DOHH2 (cell line): Measurements from ENCODE around the gene ASB1.
A peak's percentile ranks its signal among the peaks of the same experiment; 100 is the strongest.

Source experiments
- H3F3A ChIP-seq: fragments of 200-600 bp; sonication (generic), shearing (Covaris generic); 2 replicates; pipeline ENCODE4 v1.6.0; 2016; ENCODE audit warnings: antibody characterized with exemption, mild to moderate bottlenecking; ENCODE audit not compliant: control insufficient read depth, insufficient read depth
- H3K27ac ChIP-seq: fragments of 200-600 bp; sonication (generic); 2 replicates; pipeline ENCODE4 v1.5.1; 2014; ENCODE audit warnings: low read depth, mild to moderate bottlenecking, low read length, moderate library complexity
- H3K27me3 ChIP-seq: fragments of 200-600 bp; sonication (generic); 2 replicates; pipeline ENCODE4 v1.6.1; 2014; ENCODE audit warnings: mild to moderate bottlenecking, low read length, mixed read lengths; ENCODE audit not compliant: control insufficient read depth
- H3K36me3 ChIP-seq: fragments of 200-600 bp; sonication (generic); 2 replicates; pipeline ENCODE4 v1.6.1; 2014; ENCODE audit warnings: mild to moderate bottlenecking, low read length, moderate library complexity, mixed read lengths; ENCODE audit not compliant: control insufficient read depth
- H3K4me1 ChIP-seq: fragments of 200-600 bp; sonication (generic); 2 replicates; pipeline ENCODE4 v1.6.1; 2014; ENCODE audit warnings: mild to moderate bottlenecking, low read length, mixed read lengths; ENCODE audit not compliant: control insufficient read depth
- H3K4me2 ChIP-seq: fragments of 200-600 bp; sonication (generic); 2 replicates; pipeline ENCODE4 v1.6.0; 2014; ENCODE audit warnings: mild to moderate bottlenecking, low read length, moderate library complexity
- H3K4me3 ChIP-seq: fragments of 200-600 bp; sonication (generic); 2 replicates; pipeline ENCODE4 v1.5.1; 2014; ENCODE audit warnings: mild to moderate bottlenecking, low read length, mixed read lengths
- H3K79me2 ChIP-seq: fragments of 200-600 bp; sonication (generic); 2 replicates; pipeline ENCODE4 v1.6.1; 2014; ENCODE audit warnings: mild to moderate bottlenecking, low read length, mixed read lengths; ENCODE audit not compliant: control insufficient read depth
- H3K9me2 ChIP-seq: fragments of 200-600 bp; sonication (generic); replicated peaks from 2 replicates; pipeline ENCODE4 v1.6.1; 2014; ENCODE audit warnings: mild to moderate bottlenecking, low read length, mixed read lengths; ENCODE audit not compliant: control insufficient read depth
- H3K9me3 ChIP-seq: fragments of 200-600 bp; sonication (generic); 2 replicates; pipeline ENCODE4 v1.6.1; 2014; ENCODE audit warnings: antibody characterized with exemption, low read length, mixed read lengths; ENCODE audit not compliant: control insufficient read depth, insufficient read depth
- H4K20me1 ChIP-seq: fragments of 200-600 bp; sonication (generic); 2 replicates; pipeline ENCODE4 v1.6.0; 2014; ENCODE audit warnings: low read depth, mild to moderate bottlenecking, antibody characterized with exemption, low read length, moderate library complexity; ENCODE audit not compliant: control insufficient read depth, insufficient read depth
- EZH2phosphoT487 ChIP-seq: fragments of 200-600 bp; sonication (generic); IDR thresholded peaks from 2 replicates; pipeline ENCODE4 v1.6.1; 2017; ENCODE audit warnings: borderline replicate concordance, mild to moderate bottlenecking, antibody characterized with exemption, low read length, moderate library complexity, mixed read lengths
- TF ChIP-seq, protein P1 (sequence below): fragments of 200-600 bp; sonication (generic); IDR thresholded peaks from one replicate; pipeline ENCODE4 v1.5.1; 2014; ENCODE audit warnings: antibody characterized with exemption, mild to moderate bottlenecking, low read depth, low read length; ENCODE audit not compliant: poor library complexity, severe bottlenecking

Gene ASB1, protein sequence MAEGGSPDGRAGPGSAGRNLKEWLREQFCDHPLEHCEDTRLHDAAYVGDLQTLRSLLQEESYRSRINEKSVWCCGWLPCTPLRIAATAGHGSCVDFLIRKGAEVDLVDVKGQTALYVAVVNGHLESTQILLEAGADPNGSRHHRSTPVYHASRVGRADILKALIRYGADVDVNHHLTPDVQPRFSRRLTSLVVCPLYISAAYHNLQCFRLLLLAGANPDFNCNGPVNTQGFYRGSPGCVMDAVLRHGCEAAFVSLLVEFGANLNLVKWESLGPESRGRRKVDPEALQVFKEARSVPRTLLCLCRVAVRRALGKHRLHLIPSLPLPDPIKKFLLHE

DNA sequence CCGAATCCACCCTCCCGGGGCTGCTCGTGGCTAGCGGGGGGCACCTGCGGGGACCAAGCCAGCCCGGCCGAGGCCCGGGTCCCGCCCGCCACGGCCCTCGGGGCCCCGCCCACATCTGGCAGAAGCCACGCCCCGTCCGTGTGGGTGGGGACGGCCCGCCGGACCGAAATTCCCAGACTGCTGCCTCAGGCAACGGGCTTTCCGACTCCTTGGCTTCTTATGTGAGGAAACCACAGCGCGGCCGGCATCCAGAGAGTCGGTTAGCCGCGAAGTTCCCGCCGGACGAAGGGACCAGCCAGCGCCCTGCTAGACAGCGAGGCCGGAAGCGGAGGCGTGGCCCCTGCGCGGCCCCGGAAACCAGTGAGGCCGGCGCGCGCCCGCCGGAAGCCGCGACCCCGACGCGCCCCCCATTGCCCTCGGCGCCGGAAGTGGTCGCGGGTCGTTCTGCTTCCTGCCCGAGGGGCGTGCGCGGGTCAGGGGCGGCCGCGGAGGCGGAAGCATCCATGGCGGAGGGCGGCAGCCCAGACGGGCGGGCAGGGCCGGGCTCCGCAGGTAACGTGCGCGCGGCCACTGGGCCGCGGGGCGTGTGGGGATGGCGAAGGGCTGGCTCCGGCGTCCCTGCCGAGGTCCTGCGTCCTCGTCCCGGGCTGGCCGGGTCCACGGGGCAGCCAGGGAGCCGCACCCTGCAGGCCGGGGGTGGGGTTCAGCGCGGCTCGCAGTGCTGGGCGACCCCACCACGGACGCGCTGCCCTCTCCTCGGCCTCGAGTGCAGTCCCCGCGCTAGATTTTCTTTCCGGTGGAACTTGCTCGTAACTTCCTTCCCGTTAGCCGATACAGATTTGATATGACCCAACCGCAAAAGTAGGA is at the start of gene ASB1:
ASB1 (plus strand) TSS at position 360 of the 867 bp plus-strand sequence; CDS start at position 504, 144 bp downstream.
- H3K9me3 ChIP-seq = no peaks in the 10 kb centered on the region
- peak within 1 kb of the TSS; percentile 87 for H3K4me3 ChIP-seq
- peaks cover 27% of the 10 kb centered on the region for H3K36me3 ChIP-seq
- peaks cover 8% of the 10 kb centered on the region; the same call in 1 of the 2 replicates for H4K20me1 ChIP-seq
- H3K27me3 ChIP-seq = no peaks in the 10 kb centered on the region
- peaks cover 24% of the 10 kb centered on the region for H3K4me1 ChIP-seq
- H3K9me2 ChIP-seq = no peaks in the 10 kb centered on the region
- H3F3A ChIP-seq = no peaks in the 10 kb centered on the region
- peak within 1 kb of the TSS; percentile 72 for H3K4me2 ChIP-seq
- peaks cover 62% of the 10 kb centered on the region for H3K79me2 ChIP-seq
- TF ChIP-seq EZH2phosphoT487 = no peak
- TF ChIP-seq, protein P1, sequence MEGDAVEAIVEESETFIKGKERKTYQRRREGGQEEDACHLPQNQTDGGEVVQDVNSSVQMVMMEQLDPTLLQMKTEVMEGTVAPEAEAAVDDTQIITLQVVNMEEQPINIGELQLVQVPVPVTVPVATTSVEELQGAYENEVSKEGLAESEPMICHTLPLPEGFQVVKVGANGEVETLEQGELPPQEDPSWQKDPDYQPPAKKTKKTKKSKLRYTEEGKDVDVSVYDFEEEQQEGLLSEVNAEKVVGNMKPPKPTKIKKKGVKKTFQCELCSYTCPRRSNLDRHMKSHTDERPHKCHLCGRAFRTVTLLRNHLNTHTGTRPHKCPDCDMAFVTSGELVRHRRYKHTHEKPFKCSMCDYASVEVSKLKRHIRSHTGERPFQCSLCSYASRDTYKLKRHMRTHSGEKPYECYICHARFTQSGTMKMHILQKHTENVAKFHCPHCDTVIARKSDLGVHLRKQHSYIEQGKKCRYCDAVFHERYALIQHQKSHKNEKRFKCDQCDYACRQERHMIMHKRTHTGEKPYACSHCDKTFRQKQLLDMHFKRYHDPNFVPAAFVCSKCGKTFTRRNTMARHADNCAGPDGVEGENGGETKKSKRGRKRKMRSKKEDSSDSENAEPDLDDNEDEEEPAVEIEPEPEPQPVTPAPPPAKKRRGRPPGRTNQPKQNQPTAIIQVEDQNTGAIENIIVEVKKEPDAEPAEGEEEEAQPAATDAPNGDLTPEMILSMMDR = no peak
- peak within 1 kb of the TSS; percentile 68 for H3K27ac ChIP-seq

DNA sequence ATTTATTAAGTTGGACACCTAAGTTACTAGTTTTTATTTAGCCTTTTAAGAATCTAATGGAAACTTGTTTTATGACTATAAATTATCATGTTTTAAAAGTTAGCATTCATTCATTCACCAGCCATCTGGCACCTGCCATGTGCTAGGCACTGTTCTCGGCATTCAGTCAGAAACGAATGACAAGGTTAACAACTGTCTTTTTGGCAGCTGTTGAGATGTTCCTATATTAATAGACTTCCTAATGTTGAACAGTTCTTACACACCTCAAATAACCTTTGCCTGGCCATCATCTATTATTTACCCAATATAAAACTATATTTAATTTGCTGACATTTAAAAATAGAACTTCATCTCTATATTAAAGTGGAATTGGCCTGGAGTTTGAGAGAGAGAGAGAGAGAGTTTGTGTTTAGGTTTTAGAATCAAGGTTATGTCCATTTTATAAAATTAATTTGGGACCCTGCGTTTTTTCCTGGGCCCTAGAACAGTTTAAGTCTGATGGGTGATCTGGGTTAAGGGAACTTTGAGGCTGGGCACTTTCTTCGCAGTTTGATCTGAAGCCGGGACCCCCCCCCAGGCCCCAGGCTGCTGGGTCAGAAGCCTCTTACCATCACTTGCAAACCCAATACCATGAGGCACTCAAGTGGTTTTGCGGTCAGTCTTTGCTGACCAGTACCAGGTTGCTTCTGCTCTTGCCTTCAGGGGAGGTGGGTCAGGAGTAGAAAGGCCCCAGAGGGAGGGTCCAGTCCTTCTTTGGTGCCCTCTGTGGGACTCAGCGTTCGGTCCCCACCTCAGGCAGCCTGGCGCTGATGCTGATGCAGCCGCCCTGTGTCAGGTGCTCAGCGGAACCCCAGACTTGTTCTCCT is 48.3 kb upstream of the ASB1 start:
- no peak overlapping the region for H3K4me3 ChIP-seq
- no peaks in the 10 kb centered on the region for H3K9me2 ChIP-seq
- H3K79me2 ChIP-seq = no peaks in the 10 kb centered on the region
- H3K9me3 ChIP-seq = 0 out of 2 replicates have a peak, but pooled peaks cover under 1% of the 10 kb centered on the region
- no peaks in the 10 kb centered on the region for H3K27me3 ChIP-seq
- TF ChIP-seq, protein P1 = no peak
- TF ChIP-seq EZH2phosphoT487 = no peak
- H3K36me3 ChIP-seq = no peaks in the 10 kb centered on the region
- H3K27ac ChIP-seq = no peak overlapping the region
- H3K4me1 ChIP-seq = peaks cover 5% of the 10 kb centered on the region; the same call in 1 of the 2 replicates
- H3F3A ChIP-seq = no peaks in the 10 kb centered on the region
- H3K4me2 ChIP-seq = no peak overlapping the region
- no peaks in the 10 kb centered on the region for H4K20me1 ChIP-seq

DNA sequence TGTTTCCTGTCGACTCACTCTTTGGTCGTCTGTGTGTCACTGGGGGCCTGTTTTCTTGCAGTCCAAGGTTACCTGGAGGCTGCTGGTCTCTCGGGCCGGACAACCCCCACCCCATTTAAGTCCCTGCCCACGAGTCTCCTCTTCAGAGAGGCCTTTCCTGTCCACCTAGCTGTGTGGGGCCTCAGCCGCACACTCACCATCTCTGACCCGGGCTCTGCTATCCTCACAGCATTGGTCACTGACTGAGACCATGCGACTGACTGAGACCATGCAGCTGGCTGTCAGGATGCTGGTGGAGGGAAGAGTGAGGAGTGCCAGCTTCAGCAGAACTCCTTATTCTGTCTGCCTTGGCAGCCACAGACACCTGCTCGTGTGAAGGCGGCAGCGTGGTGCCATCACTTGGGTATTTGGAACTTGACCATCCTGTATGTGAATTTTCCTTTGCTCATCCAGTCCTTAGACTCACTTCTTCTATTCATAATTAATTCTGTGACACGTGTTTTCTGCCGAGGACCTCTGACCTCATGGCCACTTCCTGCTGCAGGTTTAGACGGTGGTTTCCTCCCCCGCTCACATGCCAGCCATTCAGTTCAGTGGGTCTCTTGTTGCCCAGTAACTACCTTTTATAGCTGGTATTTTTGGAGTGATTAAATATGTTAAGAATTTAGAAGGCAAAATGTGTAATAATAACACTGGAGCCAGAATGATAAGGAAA is 47.5 kb upstream of the ASB1 start:
- no peak overlapping the region for H3K4me3 ChIP-seq
- TF ChIP-seq, protein P1 = no peak
- TF ChIP-seq EZH2phosphoT487 = no peak
- no peaks in the 10 kb centered on the region for H3K9me2 ChIP-seq
- no peak overlapping the region for H3K4me2 ChIP-seq
- H3K79me2 ChIP-seq = no peaks in the 10 kb centered on the region
- no peaks in the 10 kb centered on the region for H3K36me3 ChIP-seq
- H3K9me3 ChIP-seq = 0 out of 2 replicates have a peak, but pooled peaks cover 3% of the 10 kb centered on the region
- H3F3A ChIP-seq = no peaks in the 10 kb centered on the region
- H3K4me1 ChIP-seq = peaks cover 5% of the 10 kb centered on the region; the same call in 1 of the 2 replicates
- H3K27ac ChIP-seq = no peak overlapping the region
- H3K27me3 ChIP-seq = no peaks in the 10 kb centered on the region
- no peaks in the 10 kb centered on the region for H4K20me1 ChIP-seq
